Measurements from ENCODE around the gene PDX1.
"Not testable (repeated sequence)": the region's sequence is repeated elsewhere in the genome, so short reads cannot be mapped to it uniquely, and the experiment has no call there.

Gene PDX1

GRCh38 chr13:27963491-27963890 lies 43.7 kb downstream of the PDX1 start:
- Histone ChIP-seq H3K4me3 (ENCODE audit: low read depth, low read length) (peak overlapping the region; percentile 18), H3K27me3 (ENCODE audit: control insufficient read depth, insufficient read depth, low read length) (peaks cover 98% of the 10 kb centered on the region), H3K9me3 (ENCODE audit: control insufficient read depth, insufficient read depth, low read length) (no peaks in the 10 kb centered on the region), H3K9ac (ENCODE audit: low read depth, low read length) (no peak overlapping the region), H3K36me3 (ENCODE audit: control insufficient read depth, insufficient read depth, low read length) (no peaks in the 10 kb centered on the region), H3K4me1 (ENCODE audit: control insufficient read depth, insufficient read depth, low read length) (peaks cover 14% of the 10 kb centered on the region)

- H3K36me3 ChIP-seq (ENCODE audit: control insufficient read depth, insufficient read depth, low read length); H3K9ac ChIP-seq (ENCODE audit: low read depth, low read length); H3K9me3 ChIP-seq (ENCODE audit: control insufficient read depth, insufficient read depth, low read length): not testable (repeated sequence)
- peaks cover 14% of the 10 kb centered on the region for H3K4me1 ChIP-seq (ENCODE audit: control insufficient read depth, insufficient read depth, low read length)
- peaks cover 98% of the 10 kb centered on the region for H3K27me3 ChIP-seq (ENCODE audit: control insufficient read depth, insufficient read depth, low read length)
- peak overlapping the region; percentile 18 for H3K4me3 ChIP-seq (ENCODE audit: low read depth, low read length)
Measured at GRCh38 chr13:27964206-27964605, 44.4 kb downstream of the PDX1 start.

GRCh38 chr13:27964741-27965323 lies 45.0 kb downstream of the PDX1 start:
- Histone ChIP-seq H3K4me3 (ENCODE audit: low read depth, low read length) (peak overlapping the region; percentile 18), H3K27me3 (ENCODE audit: control insufficient read depth, insufficient read depth, low read length) (peaks cover 98% of the 10 kb centered on the region), H3K36me3 (ENCODE audit: control insufficient read depth, insufficient read depth, low read length) (no peaks in the 10 kb centered on the region), H3K4me1 (ENCODE audit: control insufficient read depth, insufficient read depth, low read length) (peaks cover 16% of the 10 kb centered on the region), H3K9me3 (ENCODE audit: control insufficient read depth, insufficient read depth, low read length) (no peaks in the 10 kb centered on the region), H3K9ac (ENCODE audit: low read depth, low read length) (no peak overlapping the region)

- Histone ChIP-seq H3K9me3 (ENCODE audit: control insufficient read depth, insufficient read depth, low read length) (no peaks in the 10 kb centered on the region), H3K9ac (ENCODE audit: low read depth, low read length) (no peak overlapping the region), H3K4me1 (ENCODE audit: control insufficient read depth, insufficient read depth, low read length) (peaks cover 16% of the 10 kb centered on the region), H3K4me3 (ENCODE audit: low read depth, low read length) (no peak overlapping the region), H3K36me3 (ENCODE audit: control insufficient read depth, insufficient read depth, low read length) (no peaks in the 10 kb centered on the region), H3K27me3 (ENCODE audit: control insufficient read depth, insufficient read depth, low read length) (peaks cover 98% of the 10 kb centered on the region)
Measured at GRCh38 chr13:27965343-27965739, 45.5 kb downstream of the PDX1 start.

- peaks cover 21% of the 10 kb centered on the region for H3K4me1 ChIP-seq (ENCODE audit: control insufficient read depth, insufficient read depth, low read length)
- H3K36me3 ChIP-seq (ENCODE audit: control insufficient read depth, insufficient read depth, low read length) = no peaks in the 10 kb centered on the region
- H3K9ac ChIP-seq (ENCODE audit: low read depth, low read length) = no peak overlapping the region
- peaks cover 98% of the 10 kb centered on the region for H3K27me3 ChIP-seq (ENCODE audit: control insufficient read depth, insufficient read depth, low read length)
- H3K9me3 ChIP-seq (ENCODE audit: control insufficient read depth, insufficient read depth, low read length) = no peaks in the 10 kb centered on the region
- peak overlapping the region; percentile 43 for H3K4me3 ChIP-seq (ENCODE audit: low read depth, low read length)
Measured at GRCh38 chr13:27965740-27966640, 46.2 kb downstream of the PDX1 start.

GRCh38 chr13:27966641-27967202 lies 46.9 kb downstream of the PDX1 start:
- H3K27me3 ChIP-seq (ENCODE audit: control insufficient read depth, insufficient read depth, low read length) = peaks cover 98% of the 10 kb centered on the region
- peaks cover 25% of the 10 kb centered on the region for H3K4me1 ChIP-seq (ENCODE audit: control insufficient read depth, insufficient read depth, low read length)
- no peak overlapping the region for H3K9ac ChIP-seq (ENCODE audit: low read depth, low read length)
- peak overlapping the region; percentile 43 for H3K4me3 ChIP-seq (ENCODE audit: low read depth, low read length)
- H3K36me3 ChIP-seq (ENCODE audit: control insufficient read depth, insufficient read depth, low read length) = no peaks in the 10 kb centered on the region
- no peaks in the 10 kb centered on the region for H3K9me3 ChIP-seq (ENCODE audit: control insufficient read depth, insufficient read depth, low read length)

GRCh38 chr13:27967203-27967735 lies 47.5 kb downstream of the PDX1 start:
- H3K9ac ChIP-seq (ENCODE audit: low read depth, low read length) = no peak overlapping the region
- no peaks in the 10 kb centered on the region for H3K9me3 ChIP-seq (ENCODE audit: control insufficient read depth, insufficient read depth, low read length)
- H3K27me3 ChIP-seq (ENCODE audit: control insufficient read depth, insufficient read depth, low read length) = peaks cover 98% of the 10 kb centered on the region
- peak overlapping the region; percentile 40 for H3K4me3 ChIP-seq (ENCODE audit: low read depth, low read length)
- H3K4me1 ChIP-seq (ENCODE audit: control insufficient read depth, insufficient read depth, low read length) = peaks cover 22% of the 10 kb centered on the region
- no peaks in the 10 kb centered on the region for H3K36me3 ChIP-seq (ENCODE audit: control insufficient read depth, insufficient read depth, low read length)

- Histone ChIP-seq H3K36me3 (ENCODE audit: control insufficient read depth, insufficient read depth, low read length) (no peaks in the 10 kb centered on the region), H3K9me3 (ENCODE audit: control insufficient read depth, insufficient read depth, low read length) (no peaks in the 10 kb centered on the region), H3K4me3 (ENCODE audit: low read depth, low read length) (peak overlapping the region; percentile 40), H3K4me1 (ENCODE audit: control insufficient read depth, insufficient read depth, low read length) (peaks cover 18% of the 10 kb centered on the region), H3K27me3 (ENCODE audit: control insufficient read depth, insufficient read depth, low read length) (peaks cover 98% of the 10 kb centered on the region), H3K9ac (ENCODE audit: low read depth, low read length) (no peak overlapping the region)
Measured at GRCh38 chr13:27967736-27968315, 48.0 kb downstream of the PDX1 start.

GRCh38 chr13:27968316-27969081 lies 48.7 kb downstream of the PDX1 start:
- no peak overlapping the region for H3K9ac ChIP-seq (ENCODE audit: low read depth, low read length)
- peaks cover 18% of the 10 kb centered on the region for H3K4me1 ChIP-seq (ENCODE audit: control insufficient read depth, insufficient read depth, low read length)
- no peaks in the 10 kb centered on the region for H3K36me3 ChIP-seq (ENCODE audit: control insufficient read depth, insufficient read depth, low read length)
- peaks cover 98% of the 10 kb centered on the region for H3K27me3 ChIP-seq (ENCODE audit: control insufficient read depth, insufficient read depth, low read length)
- H3K9me3 ChIP-seq (ENCODE audit: control insufficient read depth, insufficient read depth, low read length) = no peaks in the 10 kb centered on the region
- H3K4me3 ChIP-seq (ENCODE audit: low read depth, low read length) = peak overlapping the region; percentile 40

GRCh38 chr13:27969082-27969865 lies 49.5 kb downstream of the PDX1 start, which contains the start of gene CDX2:
Gene CDX2, minus strand, starts transcription at chr13:27969315. Its CDS starts 309 bp downstream, at chr13:27969006.
- H3K4me1 ChIP-seq (ENCODE audit: control insufficient read depth, insufficient read depth, low read length) = peaks cover 18% of the 10 kb centered on the region
- no peak within 1 kb of the TSS for H3K9ac ChIP-seq (ENCODE audit: low read depth, low read length)
- H3K36me3 ChIP-seq (ENCODE audit: control insufficient read depth, insufficient read depth, low read length) = no peaks in the 10 kb centered on the region
- H3K9me3 ChIP-seq (ENCODE audit: control insufficient read depth, insufficient read depth, low read length) = no peaks in the 10 kb centered on the region
- H3K27me3 ChIP-seq (ENCODE audit: control insufficient read depth, insufficient read depth, low read length) = peaks cover 98% of the 10 kb centered on the region
- H3K4me3 ChIP-seq (ENCODE audit: low read depth, low read length) = peak within 1 kb of the TSS; percentile 40

Data from iPS-15b (cell line).